Calu3 (cell line): ENCODE data around the gene SEC22A. TPM values are rescaled to one million over a fixed set of nuclear protein-coding genes. Genes with fewer than 3 reads are reported as not detected.

Experiments
- BruUV-seq: library from RNA; stranded (reverse); fragments of 400-500 nt; replicated peaks from 2 replicates; lab custom pipeline; 2021; lab: Mats Ljungman, UMichigan
- CTCF ChIA-PET: fragments of 300-600 bp; sonication (Branson Sonifier 250); formaldehyde crosslinking; loops from one replicate; lab custom pipeline; 2022; ENCODE audit warnings: antibody characterized with exemption; lab: Charles Lee
- DNase-seq: peaks from one replicate; pipeline ENCODE4 v3.0.0; 2022
- H3K27ac Mint-ChIP-seq: one replicate; pipeline ENCODE4 v1.8.0; 2022; ENCODE audit warnings: mixed read lengths; ENCODE audit not compliant: unreplicated experiment
- H3K27me3 Mint-ChIP-seq: one replicate; pipeline ENCODE4 v1.8.0; 2022; ENCODE audit warnings: mixed read lengths; ENCODE audit not compliant: unreplicated experiment
- H3K36me3 Mint-ChIP-seq: one replicate; pipeline ENCODE4 v1.8.0; 2022; ENCODE audit warnings: mild to moderate bottlenecking, moderate library complexity, mixed read lengths; ENCODE audit not compliant: insufficient read depth, unreplicated experiment
- H3K4me1 Mint-ChIP-seq: one replicate; pipeline ENCODE4 v1.8.0; 2022; ENCODE audit warnings: mild to moderate bottlenecking, low read depth, mixed read lengths; ENCODE audit not compliant: unreplicated experiment
- H3K4me3 Mint-ChIP-seq: one replicate; pipeline ENCODE4 v1.8.0; 2022; ENCODE audit warnings: mild to moderate bottlenecking, low read depth, moderate library complexity, mixed read lengths; ENCODE audit not compliant: unreplicated experiment
- H3K9me3 Mint-ChIP-seq: one replicate; pipeline ENCODE4 v1.8.0; 2022; ENCODE audit warnings: low read depth, mixed read lengths; ENCODE audit not compliant: unreplicated experiment
- intact Hi-C: fragments of 100-400 bp; cut with micrococcal nuclease; formaldehyde crosslinking; loops from one replicate; pipeline ENCODE4 v1.10.0; 2022; ENCODE audit not compliant: unreplicated experiment
- total RNA-seq: library from RNA; stranded (reverse); gene quantifications from 2 replicates; pipeline ENCODE4 v1.2.3, GENCODE V29; 2022
- TF ChIP-seq, protein P1 (sequence below): fragments of 200-600 bp; IDR thresholded peaks from one replicate; pipeline ENCODE4 v1.8.0; 2022; ENCODE audit warnings: antibody characterized with exemption; ENCODE audit not compliant: unreplicated experiment

The SEC22A gene
- total RNA-seq, 1 experiment from 2014 or later = 18.6 TPM

DNA sequence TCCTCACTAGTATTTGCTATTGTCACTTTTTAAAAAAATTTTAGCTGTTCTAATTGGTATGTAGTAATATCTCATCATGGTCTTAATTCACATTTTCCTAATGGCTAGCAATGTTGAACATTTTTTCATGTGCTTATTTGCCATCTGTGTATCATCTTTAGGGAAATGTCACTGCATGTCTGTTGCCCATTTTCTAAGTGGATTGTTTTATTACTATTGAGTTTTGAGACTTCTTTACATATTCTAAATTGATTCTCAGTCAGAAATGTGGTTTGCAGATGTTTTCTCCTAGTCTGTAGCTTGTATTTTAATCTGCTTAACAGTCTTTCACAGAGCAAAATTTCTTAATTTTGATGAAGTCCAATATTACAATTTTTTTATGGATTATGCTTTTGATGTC is 33.6 kb upstream of the SEC22A start:
- TF ChIP-seq, protein P1, sequence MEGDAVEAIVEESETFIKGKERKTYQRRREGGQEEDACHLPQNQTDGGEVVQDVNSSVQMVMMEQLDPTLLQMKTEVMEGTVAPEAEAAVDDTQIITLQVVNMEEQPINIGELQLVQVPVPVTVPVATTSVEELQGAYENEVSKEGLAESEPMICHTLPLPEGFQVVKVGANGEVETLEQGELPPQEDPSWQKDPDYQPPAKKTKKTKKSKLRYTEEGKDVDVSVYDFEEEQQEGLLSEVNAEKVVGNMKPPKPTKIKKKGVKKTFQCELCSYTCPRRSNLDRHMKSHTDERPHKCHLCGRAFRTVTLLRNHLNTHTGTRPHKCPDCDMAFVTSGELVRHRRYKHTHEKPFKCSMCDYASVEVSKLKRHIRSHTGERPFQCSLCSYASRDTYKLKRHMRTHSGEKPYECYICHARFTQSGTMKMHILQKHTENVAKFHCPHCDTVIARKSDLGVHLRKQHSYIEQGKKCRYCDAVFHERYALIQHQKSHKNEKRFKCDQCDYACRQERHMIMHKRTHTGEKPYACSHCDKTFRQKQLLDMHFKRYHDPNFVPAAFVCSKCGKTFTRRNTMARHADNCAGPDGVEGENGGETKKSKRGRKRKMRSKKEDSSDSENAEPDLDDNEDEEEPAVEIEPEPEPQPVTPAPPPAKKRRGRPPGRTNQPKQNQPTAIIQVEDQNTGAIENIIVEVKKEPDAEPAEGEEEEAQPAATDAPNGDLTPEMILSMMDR = no peak
- CTCF ChIA-PET = no interaction called here
- H3K36me3 Mint-ChIP-seq = peaks cover 9% of the 10 kb centered on the region
- H3K27ac Mint-ChIP-seq = no peak overlapping the region
- no peak overlapping the region for H3K4me3 Mint-ChIP-seq
- peaks cover 4% of the 10 kb centered on the region for H3K9me3 Mint-ChIP-seq
- peaks cover 13% of the 10 kb centered on the region for H3K4me1 Mint-ChIP-seq
- BruUV-seq = no TSS peak
- intact Hi-C loops = no loop called here
- no peaks in the 10 kb centered on the region for H3K27me3 Mint-ChIP-seq
- no peak for DNase-seq

- Mint-ChIP-seq H3K27ac (no peak overlapping the region), H3K4me1 (peaks cover 13% of the 10 kb centered on the region), H3K36me3 (peaks cover 9% of the 10 kb centered on the region), H3K4me3 (no peak overlapping the region), H3K9me3 (peaks cover 4% of the 10 kb centered on the region), H3K27me3 (no peaks in the 10 kb centered on the region)
- intact Hi-C loops = no loop called here
- no peak for DNase-seq
- BruUV-seq = no TSS peak
- CTCF ChIA-PET = no interaction called here
- TF ChIP-seq, protein P1 = no peak
These were observed 33.1 kb upstream of the SEC22A start for GRCh38 chr3:123168605-123169004.

GRCh38 chr3:123169492-123169929 is 32.2 kb upstream of the SEC22A start:
- peak overlapping the region; percentile 20 for H3K27ac Mint-ChIP-seq
- no peak for DNase-seq
- intact Hi-C loops = no loop called here
- H3K27me3 Mint-ChIP-seq = no peaks in the 10 kb centered on the region
- H3K36me3 Mint-ChIP-seq = peaks cover 4% of the 10 kb centered on the region
- peaks cover 4% of the 10 kb centered on the region for H3K9me3 Mint-ChIP-seq
- TF ChIP-seq, protein P1 = no peak
- CTCF ChIA-PET = no interaction called here
- no peak overlapping the region for H3K4me3 Mint-ChIP-seq
- peaks cover 13% of the 10 kb centered on the region for H3K4me1 Mint-ChIP-seq
- BruUV-seq = no TSS peak

DNA sequence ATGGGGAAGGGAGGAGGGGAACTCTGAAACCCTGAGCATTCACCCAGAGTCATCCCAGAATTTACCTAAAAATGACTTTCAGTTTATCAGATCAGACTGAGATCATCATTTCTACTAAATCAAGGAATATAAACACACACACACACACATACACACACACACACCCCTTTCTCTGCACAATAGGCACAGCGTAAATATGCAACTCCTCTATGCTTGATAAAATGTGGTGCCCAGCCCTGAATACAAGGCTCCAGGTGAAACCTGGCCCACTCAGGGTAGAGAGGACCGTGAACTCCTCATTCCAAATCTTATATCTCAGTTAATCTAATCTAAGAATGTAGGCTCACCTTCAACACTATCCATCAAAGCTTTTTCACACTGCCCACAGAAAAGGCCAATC is 31.8 kb upstream of the SEC22A start:
- H3K4me3 Mint-ChIP-seq = no peak overlapping the region
- peaks cover 2% of the 10 kb centered on the region for H3K9me3 Mint-ChIP-seq
- TF ChIP-seq, protein P1 = no peak
- CTCF ChIA-PET = no interaction called here
- BruUV-seq = no TSS peak
- intact Hi-C loops = no loop called here
- peaks cover 4% of the 10 kb centered on the region for H3K36me3 Mint-ChIP-seq
- H3K27me3 Mint-ChIP-seq = no peaks in the 10 kb centered on the region
- peak overlapping the region; percentile 20 for H3K27ac Mint-ChIP-seq
- peaks cover 13% of the 10 kb centered on the region for H3K4me1 Mint-ChIP-seq
- no peak for DNase-seq
